Liver (tissue), 3 donors: ENCODE measurements around the gene LARGE1.

Experiments
- CTCF ChIP-seq: fragments of 150-350 bp; IDR thresholded peaks from 2 replicates; pipeline ENCODE4 v1.5.1; 2017; ENCODE audit warnings: improper control_type of control experiment, low read depth, low read length; ENCODE audit not compliant: missing input control
- GABPA ChIP-seq, 2 donors: IDR thresholded peaks in 1 of 2; conservative IDR thresholded peaks in 1 of 2; 2 replicates each; pipeline ENCODE4 v1.6.1; 2016; ENCODE audit warnings: antibody characterized with exemption in 2 of 2, mild to moderate bottlenecking in 1 of 2, moderate library complexity in 1 of 2
- RAD21 ChIP-seq, 2 donors: IDR thresholded peaks; 2 replicates each; pipeline ENCODE4 v1.6.1; 2016; ENCODE audit warnings: antibody characterized with exemption in 2 of 2, mild to moderate bottlenecking in 2 of 2
- YY1 ChIP-seq: IDR thresholded peaks from 2 replicates; pipeline ENCODE4 v1.6.1; 2016; ENCODE audit warnings: antibody characterized with exemption, mild to moderate bottlenecking
- donor health status: healthy.
- donor health status: healthy.

GRCh38 chr22:33639588-33640254 lies 280.6 kb downstream of the LARGE1 start:
- TF ChIP-seq CTCF (no peak), YY1 (no peak), RAD21 (IDR thresholded peaks at IDR 0.05) (no peak), GABPA (IDR thresholded peaks at IDR 0.05 in 1 of 2, conservative IDR thresholded peaks at IDR 0.05 in 1 of 2) (no peak)
